ENCODE measurements around the gene SLC25A41.

Gene SLC25A41

GRCh38 chr19:6452223-6452614 lies 18.7 kb upstream of the SLC25A41 start:
- H3K36me3 ChIP-seq, result peaks cover 82% of the 10 kb centered on the region
- H3K9me3 ChIP-seq, result peaks cover 26% of the 10 kb centered on the region
- no peak overlapping the region for H3K4me2 ChIP-seq
- no peak overlapping the region for H3K27ac ChIP-seq
- no peaks in the 10 kb centered on the region for H4K20me1 ChIP-seq
- no peak overlapping the region for H3K4me3 ChIP-seq
- no peak for TF ChIP-seq Cebpa-rat (IDR thresholded peaks at IDR 0.05)
- peaks cover 3% of the 10 kb centered on the region; the same call in 1 of the 2 replicates for H3K4me1 ChIP-seq
- H3K27me3 ChIP-seq, result no peaks in the 10 kb centered on the region
- no peak overlapping the region for H3K9ac ChIP-seq

- Histone ChIP-seq H3K27me3 (no peaks in the 10 kb centered on the region), H3K4me2 (no peak overlapping the region), H3K9me3 (peaks cover 26% of the 10 kb centered on the region), H3K4me1 (no peaks in the 10 kb centered on the region), H3K27ac (no peak overlapping the region), H4K20me1 (no peaks in the 10 kb centered on the region), H3K9ac (no peak overlapping the region), H3K4me3 (no peak overlapping the region), H3K36me3 (peaks cover 82% of the 10 kb centered on the region)
- no peak for TF ChIP-seq Cebpa-rat (IDR thresholded peaks at IDR 0.05)
Observed at GRCh38 chr19:6451583-6452222, 18.1 kb upstream of the SLC25A41 start.

- H3K36me3 ChIP-seq, result peaks cover 82% of the 10 kb centered on the region
- no peak overlapping the region for H3K4me3 ChIP-seq
- H3K4me2 ChIP-seq, result no peak overlapping the region
- no peak for TF ChIP-seq Cebpa-rat (IDR thresholded peaks at IDR 0.05)
- H3K9me3 ChIP-seq, result peaks cover 15% of the 10 kb centered on the region
- no peak overlapping the region for H3K9ac ChIP-seq
- H3K27me3 ChIP-seq, result no peaks in the 10 kb centered on the region
- H3K27ac ChIP-seq, result no peak overlapping the region
- H4K20me1 ChIP-seq, result no peaks in the 10 kb centered on the region
- no peaks in the 10 kb centered on the region for H3K4me1 ChIP-seq
Observed at GRCh38 chr19:6450166-6450565, 16.6 kb upstream of the SLC25A41 start.

GRCh38 chr19:6448045-6448444 lies 14.5 kb upstream of the SLC25A41 start:
- H3K4me3 ChIP-seq, result no peak overlapping the region
- no peaks in the 10 kb centered on the region for H3K27me3 ChIP-seq
- no peak overlapping the region for H3K9ac ChIP-seq
- no peak overlapping the region for H3K27ac ChIP-seq
- no peak overlapping the region for H3K4me2 ChIP-seq
- no peaks in the 10 kb centered on the region for H3K4me1 ChIP-seq
- TF ChIP-seq Cebpa-rat (IDR thresholded peaks at IDR 0.05), result no peak
- no peaks in the 10 kb centered on the region for H3K9me3 ChIP-seq
- no peaks in the 10 kb centered on the region for H4K20me1 ChIP-seq
- H3K36me3 ChIP-seq, result peaks cover 65% of the 10 kb centered on the region

- Histone ChIP-seq H3K9ac (no peak overlapping the region), H3K4me3 (no peak overlapping the region), H3K4me2 (no peak overlapping the region), H3K27ac (no peak overlapping the region), H3K36me3 (peaks cover 58% of the 10 kb centered on the region), H3K9me3 (no peaks in the 10 kb centered on the region), H3K4me1 (no peaks in the 10 kb centered on the region), H3K27me3 (no peaks in the 10 kb centered on the region), H4K20me1 (no peaks in the 10 kb centered on the region)
- no peak for TF ChIP-seq Cebpa-rat (IDR thresholded peaks at IDR 0.05)
Observed at GRCh38 chr19:6446452-6446851, 12.9 kb upstream of the SLC25A41 start.

- Histone ChIP-seq H3K4me3 (no peak overlapping the region), H3K4me2 (no peak overlapping the region), H3K9me3 (no peaks in the 10 kb centered on the region), H4K20me1 (no peaks in the 10 kb centered on the region), H3K4me1 (no peaks in the 10 kb centered on the region), H3K27me3 (no peaks in the 10 kb centered on the region), H3K9ac (no peak overlapping the region), H3K27ac (no peak overlapping the region), H3K36me3 (peaks cover 39% of the 10 kb centered on the region)
- no peak for TF ChIP-seq Cebpa-rat (IDR thresholded peaks at IDR 0.05)
Observed at GRCh38 chr19:6443986-6444385, 10.4 kb upstream of the SLC25A41 start.

- Histone ChIP-seq H3K27me3 (no peaks in the 10 kb centered on the region), H3K27ac (no peak overlapping the region), H3K9ac (no peak overlapping the region), H3K4me2 (no peak overlapping the region), H3K9me3 (no peaks in the 10 kb centered on the region), H3K36me3 (peaks cover 33% of the 10 kb centered on the region), H3K4me1 (no peaks in the 10 kb centered on the region), H3K4me3 (no peak overlapping the region), H4K20me1 (no peaks in the 10 kb centered on the region)
- TF ChIP-seq Cebpa-rat (IDR thresholded peaks at IDR 0.05), result no peak
Observed at GRCh38 chr19:6442087-6442688, 8.6 kb upstream of the SLC25A41 start.

- TF ChIP-seq Cebpa-rat (IDR thresholded peaks at IDR 0.05), result no peak
- no peak overlapping the region for H3K4me2 ChIP-seq
- H3K9ac ChIP-seq, result no peak overlapping the region
- H3K4me3 ChIP-seq, result no peak overlapping the region
- H3K27ac ChIP-seq, result no peak overlapping the region
- H3K9me3 ChIP-seq, result no peaks in the 10 kb centered on the region
- no peaks in the 10 kb centered on the region for H3K4me1 ChIP-seq
- no peaks in the 10 kb centered on the region for H4K20me1 ChIP-seq
- peaks cover 21% of the 10 kb centered on the region for H3K36me3 ChIP-seq
- H3K27me3 ChIP-seq, result no peaks in the 10 kb centered on the region
Observed at GRCh38 chr19:6440905-6441304, 7.3 kb upstream of the SLC25A41 start.

GRCh38 chr19:6439743-6440142 lies 6.2 kb upstream of the SLC25A41 start:
- no peak for TF ChIP-seq Cebpa-rat (IDR thresholded peaks at IDR 0.05)
- Histone ChIP-seq H3K9ac (no peak overlapping the region), H3K36me3 (peaks cover 9% of the 10 kb centered on the region; the same call in 1 of the 2 replicates), H3K27me3 (no peaks in the 10 kb centered on the region), H3K9me3 (no peaks in the 10 kb centered on the region), H3K4me1 (no peaks in the 10 kb centered on the region), H3K4me2 (no peak overlapping the region), H3K27ac (no peak overlapping the region), H3K4me3 (no peak overlapping the region), H4K20me1 (no peaks in the 10 kb centered on the region)

GRCh38 chr19:6433165-6433564 lies 398 bp downstream of the SLC25A41 start:
- Histone ChIP-seq H3K4me3 (no peak overlapping the region), H3K4me2 (no peak overlapping the region), H3K36me3 (no peaks in the 10 kb centered on the region), H3K4me1 (no peaks in the 10 kb centered on the region; the same call in 1 of the 2 replicates), H4K20me1 (no peaks in the 10 kb centered on the region), H3K27ac (no peak overlapping the region), H3K27me3 (no peaks in the 10 kb centered on the region), H3K9me3 (no peaks in the 10 kb centered on the region), H3K9ac (no peak overlapping the region)
- no peak for TF ChIP-seq Cebpa-rat (IDR thresholded peaks at IDR 0.05)

All from BLaER1 (cell line).